ENCODE results near the gene SMIM14. TPM values are rescaled to one million over a fixed set of nuclear protein-coding genes. Genes with fewer than 3 reads are reported as not detected.
"Not testable (repeated sequence)": the region's sequence is repeated elsewhere in the genome, so short reads cannot be mapped to it uniquely, and the experiment has no call there.

SMIM14 gene
- total RNA-seq, 1 donor from 2014 or later = 43.1 TPM

DNA sequence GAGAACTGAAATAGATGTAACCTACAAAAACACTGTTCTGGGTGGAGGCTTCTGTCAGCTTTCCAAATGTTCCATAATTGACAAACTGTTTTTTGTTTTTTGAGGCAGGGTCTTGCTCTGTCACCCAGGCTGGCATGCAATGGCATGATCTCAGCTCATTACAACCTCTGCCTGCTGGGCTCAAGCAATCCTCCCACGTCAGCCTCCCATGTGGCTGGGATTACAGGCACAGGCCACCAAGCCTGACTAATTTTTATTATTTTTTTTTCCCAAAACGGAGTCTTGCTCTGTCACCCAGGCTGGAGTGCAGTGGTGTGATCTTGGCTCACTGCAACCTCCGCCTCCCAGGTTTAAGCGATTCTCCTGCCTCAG lies 136.0 kb downstream of the SMIM14 start:
- DNase-seq (ENCODE audit: low spot score) = not testable (repeated sequence)

DNA sequence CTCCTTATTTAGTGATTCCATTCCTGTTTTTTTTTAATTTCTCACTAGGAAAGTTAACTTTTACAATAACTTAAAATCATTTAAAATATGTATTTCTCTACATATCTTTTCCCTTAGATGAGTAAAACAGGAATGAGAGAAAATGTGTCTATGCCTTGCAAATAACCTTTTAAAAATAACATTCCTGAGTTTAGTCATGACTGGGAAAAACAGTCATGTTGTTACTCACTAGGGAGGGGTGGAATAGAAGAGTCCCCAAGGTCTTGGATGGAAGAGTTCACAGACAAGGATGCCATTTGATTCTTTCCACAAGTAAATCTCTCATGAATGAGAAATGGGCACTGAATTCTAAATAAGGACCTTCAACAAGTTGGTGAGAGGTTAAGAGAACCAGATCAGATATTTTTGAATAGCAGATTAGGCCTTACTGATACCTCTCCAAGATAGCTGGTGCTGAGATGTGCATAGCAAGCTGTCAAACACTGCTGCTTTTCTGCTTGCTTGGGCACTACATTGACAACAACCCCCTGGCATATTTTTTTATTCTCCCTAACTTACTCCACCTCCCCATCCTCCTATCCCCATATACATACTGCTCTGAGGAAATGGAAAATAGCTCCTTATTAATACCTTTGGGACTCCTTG lies 136.5 kb downstream of the SMIM14 start:
- no peak for DNase-seq (ENCODE audit: low spot score)

DNA sequence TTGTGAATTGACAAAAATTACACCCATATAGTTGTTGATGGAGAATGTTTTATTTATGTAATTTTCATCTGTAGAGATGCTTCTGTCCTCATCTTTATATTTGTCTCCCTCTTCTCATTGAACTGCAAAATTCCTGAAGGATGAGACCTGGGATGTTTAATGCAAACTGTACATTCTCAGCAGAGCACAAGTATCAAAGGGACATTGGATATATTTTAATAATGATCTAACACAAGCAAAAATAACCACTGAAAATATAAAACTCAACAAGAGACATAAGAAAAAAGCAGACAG lies 140.0 kb downstream of the SMIM14 start:
- no peak for DNase-seq (ENCODE audit: low spot score)

DNA sequence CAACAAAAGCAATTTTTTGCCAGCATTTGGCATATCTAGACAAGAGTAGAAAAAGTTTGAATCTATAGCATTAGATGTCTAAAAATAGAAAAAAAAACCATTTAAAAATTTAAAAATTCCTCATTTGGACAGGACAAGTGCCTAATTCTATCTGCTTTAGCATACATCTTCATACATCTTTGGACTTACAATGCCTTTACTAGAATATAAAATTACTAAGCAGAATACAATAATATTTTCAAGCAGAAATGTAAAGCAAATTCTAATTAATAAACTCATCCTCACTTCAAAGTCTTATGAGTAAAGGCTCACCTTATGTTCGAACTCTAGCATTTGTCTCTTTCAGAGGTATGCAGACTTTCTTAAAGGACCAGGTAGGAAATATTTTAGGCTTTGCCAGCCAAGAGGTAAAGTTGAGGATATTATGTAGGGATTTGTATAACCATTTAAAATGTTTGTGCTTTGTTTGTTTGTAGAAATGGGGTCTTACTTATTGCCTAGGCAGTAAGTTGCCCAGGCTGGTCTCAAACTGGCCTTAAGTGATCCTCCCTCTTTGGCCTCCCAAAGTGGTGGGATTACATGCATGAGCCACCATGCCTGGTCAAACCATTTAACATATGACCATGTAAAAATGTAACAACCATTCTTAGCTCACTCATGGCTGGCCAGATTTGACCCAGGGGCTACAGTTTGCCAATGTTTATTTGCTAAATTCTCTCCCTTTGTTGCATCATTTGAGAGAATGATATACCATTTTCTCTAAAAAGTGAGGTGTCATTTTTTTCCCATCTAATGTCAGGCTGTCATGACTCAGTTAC lies 140.5 kb downstream of the SMIM14 start:
- DNase-seq (ENCODE audit: low spot score) = no peak

Other genes with a start within 250 kb of the SMIM14 start
- 7.4 TPM for gene KLB, start 231.9 kb downstream of the SMIM14 start, total RNA-seq
- gene RPL9, start 179.9 kb downstream of the SMIM14 start, total RNA-seq = 1,339 TPM
- gene LIAS, start 179.8 kb downstream of the SMIM14 start, total RNA-seq = 8.4 TPM
- 73.4 TPM for gene UGDH, start 111.4 kb downstream of the SMIM14 start, total RNA-seq
- gene UBE2K, start 59.3 kb upstream of the SMIM14 start, total RNA-seq = 71.8 TPM